ENCODE measurements around the gene PIAS1.

Gene PIAS1

GRCh38 chr15:68175526-68175925, 121.4 kb downstream of the PIAS1 start:
- in situ Hi-C loops (cut with MboI; ENCODE audit: low sequenced_read_pairs) = no loop called here

GRCh38 chr15:68176601-68177000, 122.5 kb downstream of the PIAS1 start:
- in situ Hi-C loops (cut with MboI; ENCODE audit: low sequenced_read_pairs) = no loop called here

- in situ Hi-C loops (cut with MboI; ENCODE audit: low sequenced_read_pairs) = no loop called here
These were observed 123.6 kb downstream of the PIAS1 start for GRCh38 chr15:68177742-68178141.

GRCh38 chr15:68183616-68184315, 129.7 kb downstream of the PIAS1 start:
- in situ Hi-C loops (cut with MboI; ENCODE audit: low sequenced_read_pairs) = no loop called here

GRCh38 chr15:68184616-68185480, 130.7 kb downstream of the PIAS1 start:
- in situ Hi-C loops (cut with MboI; ENCODE audit: low sequenced_read_pairs) = no loop called here

GRCh38 chr15:68186671-68187397, 132.7 kb downstream of the PIAS1 start:
- in situ Hi-C loops (cut with MboI; ENCODE audit: low sequenced_read_pairs) = no loop called here

GRCh38 chr15:68187559-68187958, 133.4 kb downstream of the PIAS1 start:
- in situ Hi-C loops (cut with MboI; ENCODE audit: low sequenced_read_pairs) = no loop called here

GRCh38 chr15:68188647-68189046, 134.5 kb downstream of the PIAS1 start:
- in situ Hi-C loops (cut with MboI; ENCODE audit: low sequenced_read_pairs) = no loop called here

- in situ Hi-C loops (cut with MboI; ENCODE audit: low sequenced_read_pairs) = no loop called here
These were observed 135.9 kb downstream of the PIAS1 start for GRCh38 chr15:68190048-68190447.

GRCh38 chr15:68191555-68191954, 137.4 kb downstream of the PIAS1 start:
- in situ Hi-C loops (cut with MboI; ENCODE audit: low sequenced_read_pairs) = no loop called here

GRCh38 chr15:68192117-68192516, 138.0 kb downstream of the PIAS1 start:
- in situ Hi-C loops (cut with MboI; ENCODE audit: low sequenced_read_pairs) = no loop called here

GRCh38 chr15:68192804-68193486, 138.8 kb downstream of the PIAS1 start:
- in situ Hi-C loops (cut with MboI; ENCODE audit: low sequenced_read_pairs) = no loop called here

GRCh38 chr15:68195336-68196112, 141.4 kb downstream of the PIAS1 start:
- in situ Hi-C loops (cut with MboI; ENCODE audit: low sequenced_read_pairs) = no loop called here

- in situ Hi-C loops (cut with MboI; ENCODE audit: low sequenced_read_pairs) = no loop called here
These were observed 142.5 kb downstream of the PIAS1 start for GRCh38 chr15:68196445-68197169.

GRCh38 chr15:68197170-68197492, 143.0 kb downstream of the PIAS1 start:
- in situ Hi-C loops (cut with MboI; ENCODE audit: low sequenced_read_pairs) = no loop called here

GRCh38 chr15:68197661-68198437, 143.7 kb downstream of the PIAS1 start:
- in situ Hi-C loops (cut with MboI; ENCODE audit: low sequenced_read_pairs) = no loop called here

GRCh38 chr15:68199340-68199739, 145.2 kb downstream of the PIAS1 start:
- in situ Hi-C loops (cut with MboI; ENCODE audit: low sequenced_read_pairs) = no loop called here

GRCh38 chr15:68200016-68200861, 146.1 kb downstream of the PIAS1 start:
- in situ Hi-C loops (cut with MboI; ENCODE audit: low sequenced_read_pairs) = no loop called here

All from hTERT RPE-1 (cell line).